Stimulated activated CD8-positive, alpha-beta memory T cell treated with anti-CD3 and anti-CD28 coated beads, Interleukin-4, amount 100 ng/mL, for 48 hours (primary cell): ENCODE data around the gene RBM42.
"Not testable (repeated sequence)": the region's sequence is repeated elsewhere in the genome, so short reads cannot be mapped to it uniquely, and the experiment has no call there.

Experiments
- DNase-seq: peaks from one replicate; pipeline ENCODE4 v3.0.0-alpha.2; 2020

RBM42 gene

GRCh38 chr19:35622750-35623149 is 6.1 kb upstream of the RBM42 start:
- no peak for DNase-seq

- no peak for DNase-seq
These were observed 5.4 kb upstream of the RBM42 start for GRCh38 chr19:35623327-35624010.

GRCh38 chr19:35628264-35628564 is 622 bp upstream of the RBM42 start:
- no peak for DNase-seq

- DNase-seq: no peak
These were observed 447 bp downstream of the RBM42 start for GRCh38 chr19:35629332-35629633.

- DNase-seq: no peak
These were observed 5.0 kb downstream of the RBM42 start for GRCh38 chr19:35633727-35634440.

GRCh38 chr19:35636651-35637050 is 7.8 kb downstream of the RBM42 start:
- no peak for DNase-seq

- no peak for DNase-seq
These were observed 8.3 kb downstream of the RBM42 start for GRCh38 chr19:35637165-35637564.

- no peak for DNase-seq
These were observed 10.4 kb downstream of the RBM42 start for GRCh38 chr19:35639321-35639639.

GRCh38 chr19:35639863-35640262 is 11.0 kb downstream of the RBM42 start:
- no peak for DNase-seq

GRCh38 chr19:35641515-35642151 is 12.8 kb downstream of the RBM42 start, which contains the start of gene ETV2:
Gene ETV2 (plus strand): TSS chr19:35641745. CDS start chr19:35642461, 716 bp downstream.
- DNase-seq: peak; percentile 78

GRCh38 chr19:35642312-35642711 is 13.5 kb downstream of the RBM42 start:
- DNase-seq: no peak

- DNase-seq: no peak
These were observed 14.0 kb downstream of the RBM42 start for GRCh38 chr19:35642798-35643254.

- DNase-seq: peak; percentile 87
These were observed 14.7 kb downstream of the RBM42 start for GRCh38 chr19:35643255-35644205.

GRCh38 chr19:35644206-35644986 is 15.6 kb downstream of the RBM42 start:
- DNase-seq: peak; percentile 97

GRCh38 chr19:35644987-35645679 is 16.3 kb downstream of the RBM42 start:
- peak; percentile 98 for DNase-seq

- DNase-seq: no peak
These were observed 17.1 kb downstream of the RBM42 start for GRCh38 chr19:35645680-35646511.

GRCh38 chr19:35648017-35648961 is 19.5 kb downstream of the RBM42 start, which contains the start of gene COX6B1:
Gene COX6B1 (plus strand): TSS chr19:35648323. CDS start chr19:35651244, 2,921 bp downstream.
- DNase-seq: peak; percentile 92

- DNase-seq: no peak
These were observed 21.7 kb downstream of the RBM42 start for GRCh38 chr19:35650581-35650980.

- not testable (repeated sequence) for DNase-seq
These were observed 26.0 kb downstream of the RBM42 start for GRCh38 chr19:35654828-35655227.
